Central memory CD8-positive, alpha-beta T cell (primary cell): Measurements from ENCODE around the gene CGNL1.

Experiments used
- ATAC-seq: fragments of 150-1000 bp; cut with Tn5 transposase; replicated peaks from 2 replicates; pipeline ENCODE4 v1.10.0; 2022; ENCODE audit warnings: mild to moderate bottlenecking, moderate FRiP score, moderate number of reproducible peaks; ENCODE audit not compliant: poor library complexity, severe bottlenecking; ENCODE audit errors: extremely low read depth
- DNase-seq, 2 donors: peaks; one replicate each; pipeline ENCODE4 v3.0.0; 2021; ENCODE audit warnings: low spot score in 2 of 2
- H3K27ac Mint-ChIP-seq: one replicate; pipeline ENCODE4 v1.8.0; 2022; ENCODE audit warnings: low read depth, mild to moderate bottlenecking, moderate library complexity, mixed read lengths
- H3K27me3 Mint-ChIP-seq: one replicate; pipeline ENCODE4 v1.8.0; 2022; ENCODE audit warnings: mixed read lengths
- H3K36me3 Mint-ChIP-seq: one replicate; pipeline ENCODE4 v1.8.0; 2022; ENCODE audit warnings: mild to moderate bottlenecking, moderate library complexity, mixed read lengths; ENCODE audit not compliant: insufficient read depth
- H3K4me1 Mint-ChIP-seq: one replicate; pipeline ENCODE4 v1.8.0; 2022; ENCODE audit warnings: mixed read lengths
- H3K4me3 Mint-ChIP-seq: one replicate; pipeline ENCODE4 v1.8.0; 2022; ENCODE audit warnings: mild to moderate bottlenecking, moderate library complexity, mixed read lengths
- H3K9me3 Mint-ChIP-seq: one replicate; pipeline ENCODE4 v1.8.0; 2022; ENCODE audit warnings: mixed read lengths

CGNL1 gene

DNA sequence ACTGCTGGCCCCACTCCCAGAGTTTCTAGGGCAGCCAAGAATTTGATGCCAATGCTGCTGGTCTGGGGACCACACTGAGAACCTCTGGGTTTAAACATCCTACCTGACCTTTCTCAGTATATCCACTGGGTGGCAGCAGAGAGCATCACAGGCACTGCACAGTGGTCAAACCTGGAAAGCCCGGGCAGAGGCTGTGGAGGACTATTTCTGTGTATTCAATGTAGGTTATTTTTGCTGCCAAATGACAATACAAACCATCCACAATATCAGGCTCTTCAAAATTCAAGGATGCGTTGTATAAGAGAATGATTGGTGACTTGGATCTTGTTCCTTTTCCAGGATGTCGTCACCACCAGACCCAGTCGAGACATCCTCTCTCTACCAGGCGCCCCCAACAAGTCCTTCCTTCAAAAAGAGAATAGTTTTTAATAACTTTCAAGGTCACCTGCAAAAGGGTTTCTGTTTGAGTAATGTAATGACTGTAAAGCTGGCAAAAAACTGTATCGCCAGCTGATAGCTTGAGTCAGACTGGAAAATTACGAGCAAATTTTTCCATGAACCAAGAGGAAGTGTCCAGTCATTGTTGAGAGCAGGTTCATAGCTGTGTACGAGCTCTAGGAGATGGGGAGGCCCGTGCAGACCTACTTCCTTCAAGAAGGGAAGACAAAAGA, 184.9 kb downstream of the CGNL1 start:
- Mint-ChIP-seq H3K27ac (no peak overlapping the region), H3K9me3 (no peaks in the 10 kb centered on the region), H3K4me3 (no peak overlapping the region), H3K4me1 (peaks cover 13% of the 10 kb centered on the region), H3K36me3 (peaks cover 2% of the 10 kb centered on the region), H3K27me3 (peaks cover 47% of the 10 kb centered on the region)
- ATAC-seq (peak; percentile 58), DNase-seq (peak; percentile 36 to 38)

DNA sequence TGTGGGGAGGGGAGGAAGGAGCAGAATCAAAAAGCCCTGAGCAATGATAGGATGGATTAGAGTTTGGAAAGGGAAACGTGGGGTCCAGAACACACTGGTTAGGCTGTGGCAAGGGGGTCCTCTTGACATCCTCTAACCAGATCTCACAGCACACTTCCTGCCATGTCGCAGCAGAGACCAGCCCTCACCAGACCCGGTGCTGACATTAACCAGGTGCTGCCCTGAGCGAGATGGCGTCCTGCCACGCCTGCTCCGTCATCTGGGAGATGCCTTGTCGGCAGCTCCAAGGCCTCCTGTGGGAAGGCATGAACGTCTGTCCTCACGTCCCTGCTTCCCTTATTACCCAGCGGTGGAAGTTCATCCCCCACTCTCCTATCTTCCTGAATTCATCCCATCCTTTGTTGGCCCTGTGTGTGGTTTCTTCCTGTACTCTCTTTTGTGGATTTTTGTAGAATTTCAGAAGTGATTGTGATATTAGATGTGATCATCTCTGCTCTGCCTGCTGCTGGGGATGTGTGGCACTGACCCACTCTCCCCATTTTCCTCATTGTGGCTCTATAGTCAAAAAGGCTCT, 186.0 kb downstream of the CGNL1 start:
- Mint-ChIP-seq H3K27ac (no peak overlapping the region), H3K4me1 (peaks cover 13% of the 10 kb centered on the region), H3K9me3 (no peaks in the 10 kb centered on the region), H3K27me3 (peaks cover 47% of the 10 kb centered on the region), H3K4me3 (no peak overlapping the region), H3K36me3 (peaks cover 2% of the 10 kb centered on the region)
- DNase-seq (no peak), ATAC-seq (no peak)

DNA sequence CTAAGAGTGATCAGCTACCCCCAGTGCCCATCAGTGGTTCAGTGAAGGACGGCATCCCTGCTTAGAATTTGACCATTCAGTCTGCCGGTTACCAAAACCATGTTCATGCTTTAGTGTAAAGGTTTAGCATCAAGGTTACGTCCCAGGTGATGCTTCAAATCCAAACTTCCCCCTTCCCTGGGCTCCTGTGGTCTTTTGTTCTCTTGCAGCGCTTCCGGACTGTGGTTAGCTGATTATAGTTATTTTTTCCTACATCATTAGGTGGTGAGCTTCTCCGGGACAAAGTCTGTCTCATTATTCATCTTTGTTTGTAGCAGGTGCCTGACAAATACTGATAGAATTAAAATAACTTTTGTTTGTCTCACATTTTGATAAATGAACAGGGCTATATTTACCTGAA, 187.1 kb downstream of the CGNL1 start:
- H3K27ac Mint-ChIP-seq, result no peak overlapping the region

DNA sequence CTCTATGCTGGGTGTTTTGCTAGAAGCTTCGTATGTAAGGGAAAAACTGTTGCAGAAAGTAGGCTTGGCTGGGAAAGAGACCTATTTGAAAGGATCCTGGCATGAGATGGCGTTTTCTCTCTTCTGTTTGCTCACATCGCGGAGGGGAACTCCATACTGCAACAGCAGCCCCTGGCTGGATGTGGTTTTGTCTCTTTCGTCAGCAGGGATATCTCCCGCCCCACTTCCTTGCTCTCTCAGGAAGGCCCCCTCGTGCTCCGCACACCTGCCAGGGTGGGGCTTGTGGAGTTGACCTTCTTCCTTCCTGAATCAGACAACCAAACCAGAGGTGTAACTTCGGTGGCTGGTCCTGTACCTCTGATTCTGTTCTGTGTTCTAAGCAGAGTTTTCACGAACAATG, 189.0 kb downstream of the CGNL1 start:
- Mint-ChIP-seq H3K4me1 (peaks cover 13% of the 10 kb centered on the region), H3K27me3 (peaks cover 61% of the 10 kb centered on the region), H3K4me3 (no peak overlapping the region), H3K9me3 (no peaks in the 10 kb centered on the region), H3K27ac (no peak overlapping the region), H3K36me3 (peaks cover 2% of the 10 kb centered on the region)
- DNase-seq (no peak), ATAC-seq (peak; percentile 32)

More for the DNA sequence above, 187.1 kb downstream of the CGNL1 start:
- Mint-ChIP-seq H3K27me3 (peaks cover 59% of the 10 kb centered on the region), H3K4me1 (peaks cover 13% of the 10 kb centered on the region), H3K4me3 (no peak overlapping the region), H3K36me3 (peaks cover 2% of the 10 kb centered on the region), H3K9me3 (no peaks in the 10 kb centered on the region)
- ATAC-seq (no peak), DNase-seq (no peak)

DNA sequence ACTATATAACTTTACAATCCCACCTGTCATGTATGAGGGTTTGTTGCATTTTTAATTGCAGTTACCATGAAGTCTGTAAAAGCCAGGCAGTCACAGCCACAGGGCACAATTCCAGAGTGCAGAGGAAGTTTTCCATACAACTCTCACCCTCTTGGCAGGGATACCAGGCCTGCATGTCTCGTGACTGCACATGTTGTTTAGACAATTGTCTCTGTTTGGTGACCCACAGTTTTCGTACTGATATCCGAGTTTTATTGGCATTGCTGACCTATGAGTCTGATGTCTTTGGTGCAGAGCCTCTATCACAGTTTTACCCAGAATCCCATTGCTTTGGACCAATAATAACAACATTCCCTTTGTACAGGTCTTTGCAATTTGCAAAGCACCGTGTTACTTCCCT, 190.5 kb downstream of the CGNL1 start:
- Mint-ChIP-seq H3K4me1 (peaks cover 7% of the 10 kb centered on the region), H3K36me3 (peaks cover 2% of the 10 kb centered on the region), H3K4me3 (no peak overlapping the region), H3K27ac (no peak overlapping the region), H3K27me3 (peaks cover 65% of the 10 kb centered on the region), H3K9me3 (no peaks in the 10 kb centered on the region)
- no peak for DNase-seq
- ATAC-seq, result no peak

DNA sequence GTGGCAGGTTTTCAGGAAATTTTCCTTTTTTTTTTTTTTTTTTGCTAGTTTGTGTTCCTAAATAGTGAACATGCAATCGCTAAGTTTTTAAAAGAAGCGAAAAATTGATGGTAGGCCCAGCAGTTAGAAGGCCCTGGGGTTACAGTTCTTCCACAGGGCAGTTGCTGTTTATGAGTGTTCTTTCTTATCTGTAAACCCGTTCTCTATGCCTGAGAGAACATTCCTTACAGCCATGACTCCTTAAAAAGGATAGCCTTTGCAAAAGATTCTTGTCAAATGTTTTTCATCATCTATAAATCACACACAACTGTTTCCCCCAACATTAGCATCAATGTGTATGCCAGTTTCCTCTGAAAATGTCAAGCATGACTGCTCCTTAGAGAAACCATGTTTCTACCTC, 191.6 kb downstream of the CGNL1 start:
- ATAC-seq, result no peak
- Mint-ChIP-seq H3K9me3 (no peaks in the 10 kb centered on the region), H3K36me3 (peaks cover 2% of the 10 kb centered on the region), H3K4me3 (no peak overlapping the region), H3K27ac (no peak overlapping the region), H3K4me1 (peaks cover 7% of the 10 kb centered on the region), H3K27me3 (peaks cover 71% of the 10 kb centered on the region)
- no peak for DNase-seq

DNA sequence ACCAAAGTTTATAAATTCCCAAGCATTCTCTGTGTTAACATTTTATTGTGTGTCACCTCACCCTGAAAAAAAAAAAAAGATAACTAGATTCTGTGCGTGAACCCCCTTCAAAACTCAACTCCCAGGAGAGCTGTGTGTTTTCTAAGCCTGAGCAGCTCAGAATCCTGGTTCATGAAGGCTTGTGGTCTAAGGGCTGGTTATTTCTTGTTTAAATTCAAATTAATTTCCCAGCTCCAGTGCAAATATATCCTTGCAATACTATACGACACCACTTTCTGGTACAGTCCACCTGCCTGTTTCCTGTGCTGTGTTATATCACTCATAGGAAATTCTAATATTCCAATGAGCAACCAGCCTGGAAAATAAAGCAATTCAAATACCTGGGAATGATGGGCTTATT, 192.0 kb downstream of the CGNL1 start:
- H3K36me3 Mint-ChIP-seq, result peaks cover 2% of the 10 kb centered on the region
- H3K9me3 Mint-ChIP-seq, result no peaks in the 10 kb centered on the region
- H3K27ac Mint-ChIP-seq, result no peak overlapping the region
- H3K27me3 Mint-ChIP-seq, result peaks cover 75% of the 10 kb centered on the region
- no peak for DNase-seq
- no peak for ATAC-seq
- peaks cover 7% of the 10 kb centered on the region for H3K4me1 Mint-ChIP-seq
- no peak overlapping the region for H3K4me3 Mint-ChIP-seq

DNA sequence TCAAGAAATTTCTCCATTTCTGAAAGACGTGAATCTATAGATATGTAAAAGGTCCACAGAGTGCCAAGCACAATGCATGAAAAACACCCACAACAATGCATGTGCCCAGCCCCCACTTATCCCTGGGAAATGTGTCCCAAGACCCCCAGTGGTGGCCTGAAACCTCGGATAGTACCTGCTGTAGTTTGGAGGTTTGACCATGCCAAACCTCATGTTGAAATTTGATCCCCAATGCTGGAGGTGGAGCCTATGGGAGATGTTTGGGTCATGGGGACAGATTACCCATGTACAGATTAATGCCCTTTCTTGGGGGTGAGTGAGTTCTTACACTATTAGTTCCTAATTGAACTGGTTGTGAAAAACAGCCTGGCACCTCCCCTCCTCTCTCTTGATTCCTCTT, 194.0 kb downstream of the CGNL1 start:
- DNase-seq (no peak), ATAC-seq (no peak)
- Mint-ChIP-seq H3K4me1 (peaks cover 5% of the 10 kb centered on the region), H3K4me3 (no peak overlapping the region), H3K27me3 (peaks cover 81% of the 10 kb centered on the region), H3K36me3 (peaks cover 2% of the 10 kb centered on the region), H3K9me3 (no peaks in the 10 kb centered on the region), H3K27ac (no peak overlapping the region)

DNA sequence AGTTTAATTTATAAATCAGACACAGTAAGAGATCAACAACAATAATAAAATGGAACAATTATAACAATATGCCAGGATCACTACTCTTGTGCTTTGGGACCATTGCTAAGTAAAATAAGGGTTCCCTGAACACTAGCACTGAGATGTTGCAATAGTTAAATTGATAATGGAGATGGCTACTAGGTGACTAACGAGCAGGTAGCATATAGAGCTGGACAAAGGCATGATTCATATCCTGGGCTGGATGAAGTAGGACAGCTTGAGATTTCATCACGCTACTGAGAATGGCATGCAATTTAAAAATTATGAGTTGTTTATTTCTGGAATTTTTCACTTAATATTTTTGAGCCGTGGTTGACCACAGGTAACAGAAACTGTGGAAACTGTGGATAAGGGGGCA, 194.7 kb downstream of the CGNL1 start:
- no peak overlapping the region for H3K4me3 Mint-ChIP-seq
- H3K27me3 Mint-ChIP-seq, result peaks cover 79% of the 10 kb centered on the region
- ATAC-seq, result no peak
- H3K36me3 Mint-ChIP-seq, result no peaks in the 10 kb centered on the region
- no peak overlapping the region for H3K27ac Mint-ChIP-seq
- no peaks in the 10 kb centered on the region for H3K9me3 Mint-ChIP-seq
- no peak for DNase-seq
- H3K4me1 Mint-ChIP-seq, result no peaks in the 10 kb centered on the region

DNA sequence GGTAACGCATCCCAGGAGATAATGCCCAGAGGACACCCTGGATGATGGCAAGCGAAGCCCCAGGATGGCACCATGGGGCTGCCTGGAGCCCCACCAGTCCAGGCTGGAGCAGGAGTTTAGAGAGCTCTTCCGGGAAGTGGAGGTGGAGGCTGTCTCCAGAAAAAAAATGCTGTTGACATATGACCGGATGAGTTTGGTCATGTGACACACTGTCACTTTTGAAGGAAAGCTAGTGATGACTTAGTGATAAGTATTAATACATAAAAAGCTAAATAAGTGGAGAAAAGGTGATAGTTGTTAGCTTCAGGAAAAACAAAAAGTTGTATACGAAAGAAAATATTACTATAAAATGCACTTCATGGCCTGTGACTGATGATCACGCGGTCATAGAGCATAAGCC, 195.4 kb downstream of the CGNL1 start:
- H3K4me3 Mint-ChIP-seq, result no peak overlapping the region
- DNase-seq (no peak), ATAC-seq (no peak)
- no peaks in the 10 kb centered on the region for H3K9me3 Mint-ChIP-seq
- H3K36me3 Mint-ChIP-seq, result no peaks in the 10 kb centered on the region
- peaks cover 76% of the 10 kb centered on the region for H3K27me3 Mint-ChIP-seq
- H3K27ac Mint-ChIP-seq, result no peak overlapping the region
- H3K4me1 Mint-ChIP-seq, result no peaks in the 10 kb centered on the region

DNA sequence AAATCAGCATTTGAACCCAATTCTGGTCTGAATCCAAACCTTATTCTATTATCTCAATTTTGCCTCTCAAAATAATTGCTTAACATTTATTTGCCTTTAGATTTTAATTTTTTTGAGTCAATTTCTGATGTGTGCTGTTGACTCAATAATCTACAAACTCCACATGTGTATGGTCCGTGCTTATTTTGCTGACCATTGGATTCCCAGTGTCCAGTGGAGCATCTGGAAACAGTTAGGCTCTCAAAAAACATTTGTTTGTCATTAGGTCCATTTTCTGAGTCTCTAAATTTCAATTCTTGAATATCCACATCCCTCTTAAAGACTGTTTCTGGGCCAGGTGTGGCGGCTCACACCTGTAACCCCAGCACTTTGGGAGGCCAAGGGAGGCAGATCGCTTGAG, 196.2 kb downstream of the CGNL1 start:
- H3K27ac Mint-ChIP-seq, result no peak overlapping the region
- H3K9me3 Mint-ChIP-seq, result no peaks in the 10 kb centered on the region
- no peaks in the 10 kb centered on the region for H3K36me3 Mint-ChIP-seq
- no peak for DNase-seq
- peaks cover 74% of the 10 kb centered on the region for H3K27me3 Mint-ChIP-seq
- H3K4me1 Mint-ChIP-seq, result no peaks in the 10 kb centered on the region
- no peak for ATAC-seq
- H3K4me3 Mint-ChIP-seq, result no peak overlapping the region

DNA sequence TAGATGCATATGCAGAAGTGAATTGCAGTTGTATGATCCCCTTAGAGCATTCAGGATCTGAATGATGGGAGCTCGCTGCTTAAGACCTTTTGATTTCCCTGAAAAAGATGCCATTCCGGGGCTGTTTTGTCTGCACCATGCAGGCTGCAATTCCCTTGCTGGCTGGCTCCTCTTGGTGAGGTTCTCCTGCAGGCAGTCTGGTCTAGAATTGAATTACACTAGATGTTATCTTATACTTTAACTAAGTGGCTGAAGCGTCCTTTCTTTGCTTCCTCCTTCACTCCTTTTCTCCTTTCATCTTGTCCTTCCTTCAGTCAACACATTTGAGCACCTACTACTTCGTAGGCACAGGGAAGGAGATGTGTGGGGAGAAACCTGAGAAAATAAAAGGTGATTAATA, 196.8 kb downstream of the CGNL1 start:
- Mint-ChIP-seq H3K36me3 (no peaks in the 10 kb centered on the region), H3K27ac (no peak overlapping the region), H3K4me1 (no peaks in the 10 kb centered on the region), H3K4me3 (no peak overlapping the region), H3K27me3 (peaks cover 74% of the 10 kb centered on the region), H3K9me3 (no peaks in the 10 kb centered on the region)
- no peak for DNase-seq
- ATAC-seq, result no peak

DNA sequence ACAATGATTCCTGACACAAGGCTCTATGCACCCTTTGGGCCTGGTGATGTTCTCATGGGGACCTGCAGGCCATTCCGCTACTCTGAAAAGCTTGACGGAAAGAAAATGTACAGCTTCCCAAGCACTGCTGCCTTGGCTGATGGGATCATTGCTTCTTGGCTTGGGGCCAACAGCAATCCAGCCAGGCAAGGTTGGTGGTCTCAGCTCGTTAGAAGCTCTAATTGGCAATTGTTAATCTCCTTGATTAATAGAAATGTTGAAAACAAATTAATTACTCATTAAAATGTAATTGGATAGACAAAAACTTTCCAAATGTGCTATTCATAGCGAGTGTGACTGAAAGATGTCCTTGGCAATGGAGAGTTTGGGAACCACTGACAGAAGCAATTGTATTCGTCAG, 199.1 kb downstream of the CGNL1 start:
- H3K9me3 Mint-ChIP-seq, result no peaks in the 10 kb centered on the region
- ATAC-seq (no peak), DNase-seq (no peak)
- H3K36me3 Mint-ChIP-seq, result no peaks in the 10 kb centered on the region
- H3K4me3 Mint-ChIP-seq, result no peak overlapping the region
- no peak overlapping the region for H3K27ac Mint-ChIP-seq
- H3K4me1 Mint-ChIP-seq, result no peaks in the 10 kb centered on the region
- peaks cover 73% of the 10 kb centered on the region for H3K27me3 Mint-ChIP-seq
